SK-N-SH treated with all-trans-retinoic acid at 6 μM for 48 hours (cell line): ENCODE results near the gene RHOU.

Source experiments
- ATAC-seq: fragments of 200-7000 bp; cut with Tn5 transposase; 3 replicates; pipeline ENCODE4 v1.9.1; 2020; ENCODE audit warnings: mild to moderate bottlenecking, moderate library complexity
- ARNTL ChIP-seq: fragments of 450-650 bp; formaldehyde crosslinking; IDR thresholded peaks from 2 replicates; pipeline ENCODE4 v1.5.0; 2020; ENCODE audit warnings: low read depth, mild to moderate bottlenecking, moderate library complexity, borderline replicate concordance
- CREB5 ChIP-seq: fragments of 250-450 bp; sonication (Bioruptor Pico); IDR thresholded peaks from 2 replicates; pipeline ENCODE4 v1.5.1; 2020; ENCODE audit warnings: low read depth, mild to moderate bottlenecking, moderate library complexity
- CSRNP3 ChIP-seq: fragments of 250-450 bp; sonication (Bioruptor Pico); IDR thresholded peaks from 2 replicates; pipeline ENCODE4 v1.5.1; 2021; ENCODE audit warnings: mild to moderate bottlenecking, moderate library complexity
- ESRRG ChIP-seq: fragments of 250-450 bp; sonication (Bioruptor Pico); IDR thresholded peaks from 2 replicates; pipeline ENCODE4 v1.6.1; 2021; ENCODE audit warnings: mild to moderate bottlenecking
- GLIS3 ChIP-seq: fragments of 250-450 bp; sonication (Bioruptor Pico); IDR thresholded peaks from 2 replicates; pipeline ENCODE4 v1.5.0; 2020; ENCODE audit warnings: mild to moderate bottlenecking, moderate library complexity
- ISL1 ChIP-seq: fragments of 250-450 bp; sonication (Bioruptor Pico); IDR thresholded peaks from 2 replicates; pipeline ENCODE4 v2.1.2; 2022; ENCODE audit warnings: mild to moderate bottlenecking, moderate library complexity
- PATZ1 ChIP-seq: fragments of 250-450 bp; sonication (Bioruptor Pico); IDR thresholded peaks from 2 replicates; pipeline ENCODE4 v1.8.0; 2020; ENCODE audit warnings: mild to moderate bottlenecking, moderate library complexity, borderline replicate concordance
- POU6F1 ChIP-seq: fragments of 250-450 bp; sonication (Bioruptor Pico); IDR thresholded peaks from 2 replicates; pipeline ENCODE4 v1.8.0; 2021; ENCODE audit warnings: low read depth, mild to moderate bottlenecking, moderate library complexity, borderline replicate concordance
- PPARA ChIP-seq: fragments of 250-450 bp; sonication (Bioruptor Pico); IDR thresholded peaks from 2 replicates; pipeline ENCODE4 v1.5.0; 2020; ENCODE audit warnings: mild to moderate bottlenecking, borderline replicate concordance
- RARB ChIP-seq: fragments of 250-450 bp; sonication (Bioruptor Pico); IDR thresholded peaks from 2 replicates; pipeline ENCODE4 v1.8.0; 2021; ENCODE audit warnings: mild to moderate bottlenecking, moderate library complexity
- SNAI2 ChIP-seq: fragments of 250-450 bp; sonication (Bioruptor Pico); IDR thresholded peaks from 2 replicates; pipeline ENCODE4 v1.5.0; 2020; ENCODE audit warnings: mild to moderate bottlenecking, moderate library complexity
- TCF4 ChIP-seq: fragments of 250-450 bp; sonication (Bioruptor Pico); IDR thresholded peaks from 2 replicates; pipeline ENCODE4 v1.8.0; 2021; ENCODE audit warnings: mild to moderate bottlenecking, moderate library complexity, borderline replicate concordance
- TSHZ2 ChIP-seq: fragments of 250-450 bp; sonication (Bioruptor Pico); IDR thresholded peaks from 2 replicates; pipeline ENCODE4 v1.5.0; 2020; ENCODE audit warnings: mild to moderate bottlenecking, moderate library complexity
- ZFP3 ChIP-seq: fragments of 250-450 bp; sonication (Bioruptor Pico); IDR thresholded peaks from 2 replicates; pipeline ENCODE4 v1.5.0; 2020; ENCODE audit warnings: mild to moderate bottlenecking, moderate library complexity
- ZNF565 ChIP-seq: fragments of 450-650 bp; formaldehyde crosslinking; conservative IDR thresholded peaks from 2 replicates; pipeline ENCODE4 v1.5.0; 2020; ENCODE audit warnings: low read depth, mild to moderate bottlenecking, moderate library complexity
- ZNF70 ChIP-seq: fragments of 450-650 bp; formaldehyde crosslinking; IDR thresholded peaks from 2 replicates; pipeline ENCODE4 v1.5.0; 2020; ENCODE audit warnings: mild to moderate bottlenecking, moderate library complexity
- ZNF8 ChIP-seq: fragments of 450-650 bp; formaldehyde crosslinking; IDR thresholded peaks from 2 replicates; pipeline ENCODE4 v1.5.0; 2020; ENCODE audit warnings: mild to moderate bottlenecking, moderate library complexity

The RHOU gene

GRCh38 chr1:228768355-228769000, 33.2 kb downstream of the RHOU start:
- no peak for ATAC-seq
- TF ChIP-seq ISL1 (CRISPR knock-in tag) = no peak
- no peak for TF ChIP-seq ZFP3 (CRISPR knock-in tag)
- no peak for TF ChIP-seq GLIS3 (CRISPR knock-in tag)
- no peak for TF ChIP-seq RARB (CRISPR knock-in tag)
- no peak for TF ChIP-seq ESRRG (CRISPR knock-in tag)
- peak; percentile 87 for TF ChIP-seq ZNF70
- no peak for TF ChIP-seq CREB5 (CRISPR knock-in tag)
- peak; percentile 71; the same call in 1 of the 2 replicates for TF ChIP-seq TCF4 (CRISPR knock-in tag)
- no peak for TF ChIP-seq ZNF565
- no peak for TF ChIP-seq ARNTL
- TF ChIP-seq TSHZ2 (CRISPR knock-in tag) = 0 out of 2 replicates have a peak, but pooled peaks have one; percentile 3

- no peak for ATAC-seq
- no peak for TF ChIP-seq CREB5 (CRISPR knock-in tag)
- TF ChIP-seq SNAI2 (CRISPR knock-in tag) = no peak
- TF ChIP-seq ZNF70 = no peak
- TF ChIP-seq TSHZ2 (CRISPR knock-in tag) = no peak
- TF ChIP-seq ZNF8 = no peak
- no peak for TF ChIP-seq ZNF565
- no peak for TF ChIP-seq PATZ1 (CRISPR knock-in tag)
- no peak for TF ChIP-seq TCF4 (CRISPR knock-in tag)
- TF ChIP-seq POU6F1 = no peak
- no peak for TF ChIP-seq CSRNP3 (CRISPR knock-in tag)
- no peak for TF ChIP-seq ZFP3 (CRISPR knock-in tag)
- TF ChIP-seq GLIS3 (CRISPR knock-in tag) = no peak
- TF ChIP-seq ISL1 (CRISPR knock-in tag) = no peak
- TF ChIP-seq RARB (CRISPR knock-in tag) = no peak
- no peak for TF ChIP-seq ESRRG (CRISPR knock-in tag)
- TF ChIP-seq ARNTL = no peak
- no peak for TF ChIP-seq PPARA
Measured at GRCh38 chr1:228770779-228771223, 35.5 kb downstream of the RHOU start.
